ENCODE measurements around the gene LCLAT1. TPM values are rescaled to one million over a fixed set of nuclear protein-coding genes. Genes with fewer than 3 reads are reported as not detected.

The LCLAT1 gene
- polyA plus RNA-seq, 2 of the 4 experiments (the other 2 are of a cell fraction), result 19.5 to 71.0 TPM

DNA sequence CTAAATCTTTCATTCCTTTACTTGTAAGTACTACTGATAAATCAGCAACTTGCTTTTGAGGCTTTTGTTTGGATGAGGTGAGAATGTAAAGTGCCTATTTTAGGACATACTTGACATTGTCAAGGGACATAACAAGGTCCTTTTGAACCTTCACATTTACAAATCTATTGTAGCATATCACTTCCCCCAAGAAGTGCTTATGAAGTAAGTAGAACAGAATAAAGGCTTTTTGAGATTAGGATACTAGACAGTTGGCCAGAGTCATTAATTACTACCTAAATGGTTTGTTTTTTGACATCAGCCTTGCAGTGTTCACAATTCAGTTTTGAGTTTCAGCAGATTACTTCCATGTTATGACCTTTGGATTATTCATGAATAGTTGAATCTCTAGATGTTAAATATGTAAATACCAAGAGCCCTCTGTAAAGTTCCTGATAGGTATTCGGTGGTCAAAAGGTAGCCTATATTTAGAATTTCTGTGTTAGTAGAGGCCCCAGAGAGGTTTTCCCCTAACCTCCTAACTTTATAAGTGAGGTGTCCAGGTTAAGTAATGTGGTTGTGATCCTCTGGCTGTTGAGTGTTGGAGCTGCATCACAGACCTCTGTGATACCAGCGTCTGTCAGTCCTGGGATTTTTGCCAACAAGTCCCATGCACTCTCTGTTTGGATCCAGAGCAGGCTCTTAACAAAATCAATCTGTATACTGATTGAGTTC is 67.2 kb downstream of the LCLAT1 start:
- ChIA-PET POLR2A (no interaction called here), CTCF (no interaction called here)
- no peak for DNase-seq (ENCODE audit: low read depth in 1 of 2, low spot score in 1 of 2)
- TF ChIP-seq CHD2 (IDR thresholded peaks at IDR 0.05; ENCODE audit: low read length, partially characterized antibody) (no peak), FOSL2 (IDR thresholded peaks at IDR 0.05) (no peak), FOSL2 (CRISPR knock-in tag; IDR thresholded peaks at IDR 0.05) (no peak), RARB (CRISPR knock-in tag; IDR thresholded peaks at IDR 0.05) (no peak), RCOR1 (IDR thresholded peaks at IDR 0.05; ENCODE audit: low read depth, low read length) (no peak)
- Histone ChIP-seq H3K4me1 (peaks cover 60% of the 10 kb centered on the region), H3K4me2 (peak overlapping the region; percentile 67), H3K9me3 (no peaks in the 10 kb centered on the region), H3K27ac (peak overlapping the region in 1 of 2 experiments; percentile 44; a peak in 3 of 6 replicates), H3K4me3 (no peak overlapping the region)
- 35% methylated on average over 2 of the region's 2 CpGs for WGBS (ENCODE audit: missing lambda C conversion rate)
- FAIRE-seq, result no peak
- peak in 1 of 2 experiments; percentile 64; a peak in 3 of 6 replicates for ATAC-seq

GRCh38 chr2:30514848-30515435 is 67.9 kb downstream of the LCLAT1 start:
- ChIA-PET CTCF (no interaction called here), POLR2A (no interaction called here)
- H3K4me3 ChIP-seq, result no peak overlapping the region
- H3K27ac ChIP-seq, result peak overlapping the region in 1 of 2 experiments; percentile 44; a peak in 2 of 6 replicates
- H3K4me2 ChIP-seq, result peak overlapping the region; percentile 67
- FAIRE-seq, result no peak
- ATAC-seq, result peak in 1 of 2 experiments; percentile 17; a peak in 4 of 6 replicates
- H3K9me3 ChIP-seq, result 0 out of 3 replicates have a peak, but pooled peaks cover 3% of the 10 kb centered on the region
- no peak for DNase-seq (ENCODE audit: low read depth in 1 of 2, low spot score in 1 of 2)
- no peak for TF ChIP-seq FOSB (CRISPR knock-in tag; IDR thresholded peaks at IDR 0.05)
- TF ChIP-seq HOXB5 (CRISPR knock-in tag; IDR thresholded peaks at IDR 0.05), result no peak
- TF ChIP-seq KDM5A (IDR thresholded peaks at IDR 0.05), result no peak
- TF ChIP-seq EP300 (IDR thresholded peaks at IDR 0.05), result no peak
- TF ChIP-seq SMC3 (IDR thresholded peaks at IDR 0.05), result no peak
- H3K4me1 ChIP-seq, result peaks cover 56% of the 10 kb centered on the region
- 65% methylated on average over 4 of the region's 4 CpGs for whole genome bisulfite sequencing (ENCODE audit: missing lambda C conversion rate)

GRCh38 chr2:30516166-30516565 is 69.1 kb downstream of the LCLAT1 start:
- DNase-seq (ENCODE audit: low read depth in 1 of 2, low spot score in 1 of 2), result no peak
- no peak for FAIRE-seq
- H3K4me2 ChIP-seq, result no peak overlapping the region
- 93% methylated on average over 18 of the region's 18 CpGs for WGBS (ENCODE audit: missing lambda C conversion rate)
- H3K27ac ChIP-seq, result no peak overlapping the region
- ChIA-PET CTCF (interaction anchor here (0.6 to 1.5 kb wide), 4 partner anchors 178 to 1766 kb away, joined by 3 to 4 read pairs (median 4); no protein-coding TSS in a partner anchor), POLR2A (no interaction called here)
- no peak overlapping the region for H3K4me3 ChIP-seq
- 0 out of 3 replicates have a peak, but pooled peaks cover 5% of the 10 kb centered on the region for H3K9me3 ChIP-seq
- H3K4me1 ChIP-seq, result peaks cover 43% of the 10 kb centered on the region
- ATAC-seq, result no peak
- TF ChIP-seq EP300 (IDR thresholded peaks at IDR 0.05) (no peak), KDM1A (IDR thresholded peaks at IDR 0.05; ENCODE audit: low read depth) (no peak), HOXA7 (CRISPR knock-in tag; IDR thresholded peaks at IDR 0.05) (no peak), CEBPB (IDR thresholded peaks at IDR 0.05) (no peak), HOXB5 (CRISPR knock-in tag; IDR thresholded peaks at IDR 0.05) (no peak), RFX5 (IDR thresholded peaks at IDR 0.05) (no peak)

- ATAC-seq (no peak), DNase-seq (ENCODE audit: low read depth in 1 of 2, low spot score in 1 of 2) (no peak), FAIRE-seq (no peak)
- CTCF ChIA-PET, result interaction anchor here (1.1 kb wide), 1 partner anchor 191 kb away, joined by 4 read pairs; no protein-coding TSS in a partner anchor
- Histone ChIP-seq H3K27ac (no peak overlapping the region), H3K4me1 (peaks cover 7% of the 10 kb centered on the region), H3K9me3 (0 out of 3 replicates have a peak, but pooled peaks cover 5% of the 10 kb centered on the region), H3K4me2 (no peak overlapping the region), H3K4me3 (no peak overlapping the region)
- no peak for TF ChIP-seq MYC (IDR thresholded peaks at IDR 0.05; ENCODE audit: borderline replicate concordance, low read length)
- no peak for TF ChIP-seq JUNB (IDR thresholded peaks at IDR 0.05)
- no peak for TF ChIP-seq GATA3 (IDR thresholded peaks at IDR 0.05; ENCODE audit: borderline replicate concordance)
- no peak for TF ChIP-seq BHLHE40 (IDR thresholded peaks at IDR 0.05; ENCODE audit: low read depth, low read length)
- POLR2A ChIA-PET, result no interaction called here
- 98% methylated on average over 16 of the region's 16 CpGs for WGBS (ENCODE audit: missing lambda C conversion rate)
Observed at GRCh38 chr2:30519796-30520195, 72.8 kb downstream of the LCLAT1 start.
